Dendritic cell treated with granulocyte-macrophage colony-stimulating factor and Interleukin-4, amounts not matched to agents 40 ng/mL and 50 ng/mL, for 4 days (primary cell): Measurements from ENCODE around the gene FHIP2A.
"Not testable (repeated sequence)": the region's sequence is repeated elsewhere in the genome, so short reads cannot be mapped to it uniquely, and the experiment has no call there.

ENCODE experiments used
- H3K27ac Mint-ChIP-seq: one replicate; pipeline ENCODE4 v1.8.0; 2022; ENCODE audit warnings: mild to moderate bottlenecking, mixed read lengths
- H3K27me3 Mint-ChIP-seq: one replicate; pipeline ENCODE4 v1.8.0; 2022; ENCODE audit warnings: mild to moderate bottlenecking, mixed read lengths
- H3K36me3 Mint-ChIP-seq: one replicate; pipeline ENCODE4 v1.8.0; 2022; ENCODE audit warnings: low read depth, mixed read lengths
- H3K4me1 Mint-ChIP-seq: one replicate; pipeline ENCODE4 v1.8.0; 2022; ENCODE audit warnings: low read depth, mixed read lengths
- H3K4me3 Mint-ChIP-seq: one replicate; pipeline ENCODE4 v1.8.0; 2022; ENCODE audit warnings: mild to moderate bottlenecking, moderate library complexity, mixed read lengths
- H3K9me3 Mint-ChIP-seq: one replicate; pipeline ENCODE4 v1.8.0; 2022; ENCODE audit warnings: mixed read lengths
- intact Hi-C: fragments of 100-400 bp; cut with micrococcal nuclease; formaldehyde crosslinking; loops from one replicate; pipeline ENCODE4 v1.15.0; 2022

The FHIP2A gene, protein sequence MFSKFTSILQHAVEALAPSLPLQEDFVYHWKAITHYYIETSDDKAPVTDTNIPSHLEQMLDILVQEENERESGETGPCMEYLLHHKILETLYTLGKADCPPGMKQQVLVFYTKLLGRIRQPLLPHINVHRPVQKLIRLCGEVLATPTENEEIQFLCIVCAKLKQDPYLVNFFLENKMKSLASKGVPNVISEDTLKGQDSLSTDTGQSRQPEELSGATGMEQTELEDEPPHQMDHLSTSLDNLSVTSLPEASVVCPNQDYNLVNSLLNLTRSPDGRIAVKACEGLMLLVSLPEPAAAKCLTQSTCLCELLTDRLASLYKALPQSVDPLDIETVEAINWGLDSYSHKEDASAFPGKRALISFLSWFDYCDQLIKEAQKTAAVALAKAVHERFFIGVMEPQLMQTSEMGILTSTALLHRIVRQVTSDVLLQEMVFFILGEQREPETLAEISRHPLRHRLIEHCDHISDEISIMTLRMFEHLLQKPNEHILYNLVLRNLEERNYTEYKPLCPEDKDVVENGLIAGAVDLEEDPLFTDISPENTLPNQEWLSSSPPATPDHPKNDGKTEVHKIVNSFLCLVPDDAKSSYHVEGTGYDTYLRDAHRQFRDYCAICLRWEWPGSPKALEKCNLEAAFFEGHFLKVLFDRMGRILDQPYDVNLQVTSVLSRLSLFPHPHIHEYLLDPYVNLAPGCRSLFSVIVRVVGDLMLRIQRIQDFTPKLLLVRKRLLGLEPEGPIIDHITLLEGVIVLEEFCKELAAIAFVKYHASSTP

GRCh38 chr10:114821293-114821914 is at the start of gene FHIP2A:
FHIP2A (plus strand) TSS chr10:114821780; CDS start chr10:114822079, 299 bp downstream.
- intact Hi-C loops = no loop called here
- H3K4me1 Mint-ChIP-seq = peaks cover 22% of the 10 kb centered on the region

GRCh38 chr10:114772496-114773196 is 48.9 kb upstream of the FHIP2A start:
- Mint-ChIP-seq H3K9me3 (no peaks in the 10 kb centered on the region), H3K27me3 (peaks cover 29% of the 10 kb centered on the region), H3K4me3 (no peak overlapping the region), H3K4me1 (no peaks in the 10 kb centered on the region), H3K36me3 (no peaks in the 10 kb centered on the region), H3K27ac (no peak overlapping the region)
- intact Hi-C loops = no loop called here

More at GRCh38 chr10:114821293-114821914, at the start of gene FHIP2A:
- H3K4me3 Mint-ChIP-seq = peak within 1 kb of the TSS; percentile 93
- no peaks in the 10 kb centered on the region for H3K9me3 Mint-ChIP-seq
- peaks cover 11% of the 10 kb centered on the region for H3K36me3 Mint-ChIP-seq
- H3K27ac Mint-ChIP-seq = peak within 1 kb of the TSS; percentile 90
- H3K27me3 Mint-ChIP-seq = peaks cover 3% of the 10 kb centered on the region

DNA sequence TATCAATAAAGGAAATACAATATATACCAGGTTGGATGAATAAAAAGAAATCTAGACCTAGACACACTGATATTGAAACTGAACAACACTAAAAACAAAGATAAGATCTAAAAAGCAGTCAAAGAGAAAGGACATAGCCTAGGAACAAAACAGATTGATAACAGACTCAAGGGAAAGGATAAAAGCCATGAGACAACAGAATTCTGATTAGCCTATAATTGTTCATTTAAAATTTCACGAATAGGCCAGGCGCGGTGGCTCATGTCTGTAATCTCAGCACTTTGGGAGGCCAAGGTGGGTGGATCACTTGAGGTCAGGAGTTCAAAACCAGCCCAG is 48.4 kb upstream of the FHIP2A start:
- H3K4me1 Mint-ChIP-seq = no peaks in the 10 kb centered on the region
- H3K36me3 Mint-ChIP-seq = no peaks in the 10 kb centered on the region

GRCh38 chr10:114775082-114775481 is 46.5 kb upstream of the FHIP2A start:
- peaks cover 13% of the 10 kb centered on the region for H3K27me3 Mint-ChIP-seq

More for the DNA sequence above, 48.4 kb upstream of the FHIP2A start:
- H3K27ac Mint-ChIP-seq = no peak overlapping the region
- no peaks in the 10 kb centered on the region for H3K9me3 Mint-ChIP-seq
- peaks cover 29% of the 10 kb centered on the region for H3K27me3 Mint-ChIP-seq
- intact Hi-C loops = no loop called here
- H3K4me3 Mint-ChIP-seq = no peak overlapping the region

DNA sequence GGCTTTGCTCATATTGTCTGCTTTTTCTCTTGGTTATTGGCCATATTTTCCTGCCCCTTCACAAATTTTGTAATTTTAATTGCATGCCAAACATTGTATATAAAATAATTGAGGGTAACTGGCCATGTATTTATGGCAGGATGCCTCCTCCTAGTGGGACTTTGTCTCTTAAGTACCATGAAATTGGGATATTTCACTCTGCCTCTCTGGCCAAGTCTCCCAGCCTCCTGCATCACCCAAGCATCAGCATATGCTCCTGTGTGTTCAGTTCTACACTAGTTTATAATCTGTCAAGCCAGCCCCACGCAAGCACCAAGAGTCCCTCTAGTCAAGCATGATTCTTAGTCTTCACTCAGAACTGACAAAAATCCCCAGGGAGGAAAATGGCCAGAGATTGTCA is 44.2 kb upstream of the FHIP2A start:
- peaks cover 10% of the 10 kb centered on the region for H3K4me1 Mint-ChIP-seq
- H3K4me3 Mint-ChIP-seq = no peak overlapping the region
- intact Hi-C loops = no loop called here
- no peaks in the 10 kb centered on the region for H3K36me3 Mint-ChIP-seq
- H3K9me3 Mint-ChIP-seq = no peaks in the 10 kb centered on the region
- H3K27me3 Mint-ChIP-seq = peaks cover 8% of the 10 kb centered on the region
- H3K27ac Mint-ChIP-seq = no peak overlapping the region

More at GRCh38 chr10:114775082-114775481, 46.5 kb upstream of the FHIP2A start:
- H3K4me3 Mint-ChIP-seq, intact Hi-C loops, H3K4me1 Mint-ChIP-seq, H3K27ac Mint-ChIP-seq, H3K9me3 Mint-ChIP-seq, H3K36me3 Mint-ChIP-seq: not testable (repeated sequence)

- Mint-ChIP-seq H3K4me1 (peaks cover 10% of the 10 kb centered on the region), H3K27me3 (peaks cover 3% of the 10 kb centered on the region), H3K4me3 (no peak overlapping the region), H3K9me3 (no peaks in the 10 kb centered on the region), H3K36me3 (no peaks in the 10 kb centered on the region), H3K27ac (no peak overlapping the region)
- intact Hi-C loops = no loop called here
These were observed 41.6 kb upstream of the FHIP2A start for GRCh38 chr10:114779803-114780576.

- no peaks in the 10 kb centered on the region for H3K9me3 Mint-ChIP-seq
- intact Hi-C loops = no loop called here
These were observed 40.9 kb upstream of the FHIP2A start for GRCh38 chr10:114780577-114781184.

GRCh38 chr10:114782666-114783065 is 38.9 kb upstream of the FHIP2A start:
- intact Hi-C loops = no loop called here
- no peaks in the 10 kb centered on the region for H3K27me3 Mint-ChIP-seq
- H3K4me1 Mint-ChIP-seq = peaks cover 10% of the 10 kb centered on the region
- H3K4me3 Mint-ChIP-seq = no peak overlapping the region
- H3K36me3 Mint-ChIP-seq = no peaks in the 10 kb centered on the region
- H3K9me3 Mint-ChIP-seq = no peaks in the 10 kb centered on the region
- H3K27ac Mint-ChIP-seq = no peak overlapping the region

More at GRCh38 chr10:114780577-114781184, 40.9 kb upstream of the FHIP2A start:
- Mint-ChIP-seq H3K4me1 (peaks cover 10% of the 10 kb centered on the region), H3K27ac (no peak overlapping the region), H3K4me3 (no peak overlapping the region), H3K27me3 (no peaks in the 10 kb centered on the region), H3K36me3 (no peaks in the 10 kb centered on the region)

DNA sequence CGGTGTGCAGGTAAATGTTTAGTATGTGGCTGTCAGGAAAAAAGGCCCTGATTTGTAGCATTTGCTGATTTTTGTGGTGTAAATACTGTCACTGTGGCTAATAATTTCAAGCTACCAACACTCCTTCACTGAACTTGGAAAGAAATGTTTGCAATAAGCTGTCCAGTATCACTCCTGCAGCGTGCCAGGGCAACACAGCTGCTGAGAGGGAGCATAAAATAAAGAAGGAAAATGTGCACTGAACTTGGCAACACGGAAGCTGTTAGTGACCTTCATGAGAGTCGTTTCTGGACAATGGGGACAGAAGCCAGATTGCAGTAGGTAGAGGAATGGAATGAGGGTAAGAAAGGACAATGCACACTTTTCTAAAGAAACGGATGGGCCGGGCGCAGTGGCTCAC is 37.9 kb upstream of the FHIP2A start:
- H3K4me1 Mint-ChIP-seq = peaks cover 10% of the 10 kb centered on the region
- H3K4me3 Mint-ChIP-seq = no peak overlapping the region
- H3K9me3 Mint-ChIP-seq = no peaks in the 10 kb centered on the region
- H3K27me3 Mint-ChIP-seq = no peaks in the 10 kb centered on the region
- no peak overlapping the region for H3K27ac Mint-ChIP-seq
- H3K36me3 Mint-ChIP-seq = no peaks in the 10 kb centered on the region
- intact Hi-C loops = no loop called here

DNA sequence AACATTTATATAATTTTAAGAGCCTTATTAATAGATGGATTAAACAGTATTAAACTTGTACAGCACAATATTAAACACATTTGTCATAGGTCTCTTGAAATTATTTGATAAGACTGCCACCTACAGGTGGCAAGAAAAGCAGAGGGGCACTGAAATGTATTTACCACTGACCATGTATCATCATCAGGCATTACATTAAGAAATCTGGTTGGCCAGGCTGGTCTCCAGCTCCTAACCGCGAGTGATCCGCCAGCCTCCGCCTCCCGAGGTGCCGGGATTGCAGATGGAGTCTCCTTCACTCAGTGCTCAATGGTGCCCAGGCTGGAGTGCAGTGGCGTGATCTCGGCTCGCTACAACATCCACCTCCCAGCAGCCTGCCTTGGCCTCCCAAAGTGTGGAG is 35.1 kb upstream of the FHIP2A start:
- H3K4me1 Mint-ChIP-seq, H3K27me3 Mint-ChIP-seq, H3K4me3 Mint-ChIP-seq, H3K9me3 Mint-ChIP-seq, H3K27ac Mint-ChIP-seq, H3K36me3 Mint-ChIP-seq: not testable (repeated sequence)
- intact Hi-C loops = loop anchor here (1.0 kb wide), 2 partner anchors 236 to 315 kb away; no protein-coding TSS in a partner anchor

DNA sequence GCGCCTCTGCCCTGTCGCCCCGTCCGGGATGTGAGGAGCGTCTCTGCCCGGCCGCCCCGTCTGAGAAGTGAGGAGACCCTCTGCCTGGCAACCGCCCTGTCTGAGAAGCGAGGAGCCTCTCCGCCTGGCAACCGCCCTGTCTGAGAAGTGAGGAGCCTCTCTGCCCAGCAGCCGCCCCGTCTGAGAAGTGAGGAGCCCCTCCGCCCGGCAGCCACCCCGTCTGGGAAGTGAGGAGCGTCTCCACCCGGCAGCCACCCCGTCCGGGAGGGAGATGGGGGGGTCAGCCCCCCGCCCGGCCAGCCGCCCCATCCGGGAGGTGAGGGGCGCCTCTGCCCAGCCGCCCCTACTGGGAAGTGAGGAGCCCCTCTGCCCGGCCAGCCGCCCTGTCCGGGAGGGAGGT is 34.4 kb upstream of the FHIP2A start:
- H3K36me3 Mint-ChIP-seq, intact Hi-C loops, H3K27ac Mint-ChIP-seq, H3K4me3 Mint-ChIP-seq, H3K27me3 Mint-ChIP-seq, H3K9me3 Mint-ChIP-seq, H3K4me1 Mint-ChIP-seq: not testable (repeated sequence)

DNA sequence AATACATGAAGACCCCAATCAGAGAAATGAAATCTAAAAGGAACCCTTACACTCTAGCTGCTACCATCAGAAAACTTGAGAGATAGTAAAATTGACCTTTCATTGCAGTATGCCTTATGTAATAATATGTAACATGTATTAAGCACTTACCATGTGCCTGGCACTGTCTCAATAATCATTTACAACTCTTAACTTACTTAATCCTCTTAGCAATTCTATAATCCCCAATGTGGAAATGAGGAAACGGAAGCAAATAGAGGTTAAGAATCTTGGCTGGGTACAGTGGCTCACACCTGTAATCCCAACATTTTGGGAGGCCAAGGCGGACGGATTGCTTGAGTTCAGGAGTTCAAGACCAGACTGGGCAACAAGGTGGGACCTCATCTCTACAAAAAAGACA is 29.8 kb upstream of the FHIP2A start:
- Mint-ChIP-seq H3K4me1 (no peaks in the 10 kb centered on the region), H3K9me3 (no peaks in the 10 kb centered on the region), H3K27me3 (no peaks in the 10 kb centered on the region), H3K27ac (no peak overlapping the region), H3K4me3 (no peak overlapping the region), H3K36me3 (no peaks in the 10 kb centered on the region)
- intact Hi-C loops = no loop called here

DNA sequence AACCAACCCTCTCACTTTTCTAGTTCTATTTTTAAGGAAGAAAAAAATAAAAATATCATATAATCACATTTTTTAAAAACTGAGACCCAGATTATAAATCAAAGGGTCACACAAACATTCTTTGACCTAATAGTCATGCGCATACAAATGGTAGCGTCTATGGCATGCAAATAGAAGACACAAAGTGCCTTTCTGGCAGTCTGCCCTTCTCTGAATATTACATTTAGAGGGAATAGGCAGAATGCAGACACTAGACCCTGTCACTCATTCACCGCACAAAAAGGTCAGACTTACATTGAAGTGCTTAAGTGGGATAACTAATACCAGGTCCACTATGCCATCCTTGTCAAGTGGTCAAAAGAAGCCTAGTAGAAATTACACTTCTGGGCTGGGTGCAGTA is 26.5 kb upstream of the FHIP2A start:
- no peaks in the 10 kb centered on the region for H3K36me3 Mint-ChIP-seq
- intact Hi-C loops = no loop called here
- no peaks in the 10 kb centered on the region for H3K27me3 Mint-ChIP-seq
- no peak overlapping the region for H3K27ac Mint-ChIP-seq
- H3K9me3 Mint-ChIP-seq = no peaks in the 10 kb centered on the region
- H3K4me1 Mint-ChIP-seq = no peaks in the 10 kb centered on the region
- H3K4me3 Mint-ChIP-seq = no peak overlapping the region
